ENCODE results near the gene MT1B.

- no peak for TF ChIP-seq SMC3 (conservative IDR thresholded peaks at IDR 0.05; ENCODE audit: poor library complexity)
- no peak for TF ChIP-seq REST (IDR thresholded peaks at IDR 0.05; ENCODE audit: borderline replicate concordance)
- TF ChIP-seq CTCF (IDR thresholded peaks at IDR 0.05; ENCODE audit: poor library complexity, severe bottlenecking) = no peak
- no peak for TF ChIP-seq EP300 (conservative IDR thresholded peaks at IDR 0.05; ENCODE audit: poor library complexity, severe bottlenecking)
- no peak for TF ChIP-seq TAF1 (IDR thresholded peaks at IDR 0.05; ENCODE audit: low read depth)
These were observed 7.9 kb upstream of the MT1B start for GRCh38 chr16:56643833-56644232.
